Progenitor cell of endocrine pancreas (in vitro differentiated cells): ENCODE data around the gene MYADML2. TPM values are rescaled to one million over a fixed set of nuclear protein-coding genes. Genes with fewer than 3 reads are reported as not detected.
A peak's percentile ranks its signal among the peaks of the same experiment; 100 is the strongest.

Experiments used
- DNase-seq: peaks from one replicate; pipeline ENCODE4 v3.0.0; 2021; ENCODE audit warnings: low spot score; ENCODE audit not compliant: unreplicated experiment
- H3K27ac Mint-ChIP-seq: 2 replicates; pipeline ENCODE4 v1.8.0; 2021; ENCODE audit warnings: mild to moderate bottlenecking, moderate library complexity, mixed read lengths
- H3K27me3 Mint-ChIP-seq: 2 replicates; pipeline ENCODE4 v1.8.0; 2021; ENCODE audit warnings: mixed read lengths
- H3K36me3 Mint-ChIP-seq: 2 replicates; pipeline ENCODE4 v1.8.0; 2022; ENCODE audit warnings: mixed read lengths; ENCODE audit not compliant: insufficient read depth
- H3K4me1 Mint-ChIP-seq: 2 replicates; pipeline ENCODE4 v1.8.0; 2021; ENCODE audit warnings: low read depth, mixed read lengths
- H3K4me3 Mint-ChIP-seq: 2 replicates; pipeline ENCODE4 v1.8.0; 2021; ENCODE audit warnings: low read depth, mild to moderate bottlenecking, moderate library complexity, mixed read lengths
- H3K9me3 Mint-ChIP-seq: 2 replicates; pipeline ENCODE4 v1.8.0; 2021; ENCODE audit warnings: low read depth, mixed read lengths
- CTCF ChIP-seq: fragments of 200-600 bp; sonication (generic); IDR thresholded peaks from one replicate; pipeline ENCODE4 v1.5.0; 2021; ENCODE audit warnings: antibody characterized with exemption, mild to moderate bottlenecking; ENCODE audit not compliant: unreplicated experiment
- total RNA-seq: library from RNA; stranded (reverse); gene quantifications from 2 replicates; pipeline ENCODE4 v1.2.1, GENCODE V29; 2021

The MYADML2 gene
- total RNA-seq, 1 donor from 2014 or later, result not detected

- no peak overlapping the region for H3K4me3 Mint-ChIP-seq
- H3K4me1 Mint-ChIP-seq, result peaks cover 10% of the 10 kb centered on the region
These were observed 41.0 kb downstream of the MYADML2 start for GRCh38 chr17:81905993-81906392.

GRCh38 chr17:81905424-81905875, 41.6 kb downstream of the MYADML2 start:
- DNase-seq, result no peak
- peaks cover 10% of the 10 kb centered on the region for H3K4me1 Mint-ChIP-seq
- H3K4me3 Mint-ChIP-seq, result no peak overlapping the region
- TF ChIP-seq CTCF, result no peak
- H3K27ac Mint-ChIP-seq, result no peak overlapping the region
- H3K9me3 Mint-ChIP-seq, result no peaks in the 10 kb centered on the region
- peaks cover 7% of the 10 kb centered on the region for H3K36me3 Mint-ChIP-seq
- H3K27me3 Mint-ChIP-seq, result peaks cover 9% of the 10 kb centered on the region

More at GRCh38 chr17:81905993-81906392, 41.0 kb downstream of the MYADML2 start:
- no peak for DNase-seq
- H3K27me3 Mint-ChIP-seq, result peaks cover 6% of the 10 kb centered on the region
- no peak for TF ChIP-seq CTCF
- peaks cover 4% of the 10 kb centered on the region for H3K36me3 Mint-ChIP-seq
- H3K9me3 Mint-ChIP-seq, result no peaks in the 10 kb centered on the region
- H3K27ac Mint-ChIP-seq, result no peak overlapping the region

GRCh38 chr17:81904600-81905423, 42.2 kb downstream of the MYADML2 start:
- DNase-seq, result peak; percentile 10
- Mint-ChIP-seq H3K4me3 (no peak overlapping the region), H3K9me3 (no peaks in the 10 kb centered on the region), H3K36me3 (peaks cover 12% of the 10 kb centered on the region), H3K27me3 (peaks cover 9% of the 10 kb centered on the region), H3K27ac (no peak overlapping the region), H3K4me1 (peaks cover 4% of the 10 kb centered on the region)
- TF ChIP-seq CTCF, result no peak

GRCh38 chr17:81903896-81904599, 43.0 kb downstream of the MYADML2 start:
- no peaks in the 10 kb centered on the region for H3K4me1 Mint-ChIP-seq
- no peak overlapping the region for H3K4me3 Mint-ChIP-seq
- no peaks in the 10 kb centered on the region for H3K9me3 Mint-ChIP-seq
- DNase-seq, result no peak
- TF ChIP-seq CTCF, result no peak
- no peak overlapping the region for H3K27ac Mint-ChIP-seq
- H3K27me3 Mint-ChIP-seq, result peaks cover 9% of the 10 kb centered on the region
- peaks cover 12% of the 10 kb centered on the region for H3K36me3 Mint-ChIP-seq

GRCh38 chr17:81903415-81903831, 43.6 kb downstream of the MYADML2 start:
- Mint-ChIP-seq H3K4me3 (no peak overlapping the region), H3K27me3 (peaks cover 9% of the 10 kb centered on the region), H3K4me1 (no peaks in the 10 kb centered on the region), H3K36me3 (peaks cover 12% of the 10 kb centered on the region), H3K27ac (no peak overlapping the region), H3K9me3 (no peaks in the 10 kb centered on the region)
- TF ChIP-seq CTCF, result no peak
- no peak for DNase-seq
